HG03342 (cell line): Measurements from ENCODE around the gene ABL2.
"Not testable (repeated sequence)": the region's sequence is repeated elsewhere in the genome, so short reads cannot be mapped to it uniquely, and the experiment has no call there.

Experiments
- ATAC-seq: cut with Tn5 transposase; IDR thresholded peaks from one replicate; pipeline ENCODE4 v1.9.1; 2021; ENCODE audit warnings: mild to moderate bottlenecking, moderate library complexity; ENCODE audit not compliant: unreplicated experiment

The ABL2 gene

GRCh38 chr1:179229214-179230140 is at the start of gene ABL2:
TSS of gene ABL2 (minus strand) at chr1:179229677. CDS start at chr1:179229397, 280 bp downstream.
- peak; percentile 55 for ATAC-seq

DNA sequence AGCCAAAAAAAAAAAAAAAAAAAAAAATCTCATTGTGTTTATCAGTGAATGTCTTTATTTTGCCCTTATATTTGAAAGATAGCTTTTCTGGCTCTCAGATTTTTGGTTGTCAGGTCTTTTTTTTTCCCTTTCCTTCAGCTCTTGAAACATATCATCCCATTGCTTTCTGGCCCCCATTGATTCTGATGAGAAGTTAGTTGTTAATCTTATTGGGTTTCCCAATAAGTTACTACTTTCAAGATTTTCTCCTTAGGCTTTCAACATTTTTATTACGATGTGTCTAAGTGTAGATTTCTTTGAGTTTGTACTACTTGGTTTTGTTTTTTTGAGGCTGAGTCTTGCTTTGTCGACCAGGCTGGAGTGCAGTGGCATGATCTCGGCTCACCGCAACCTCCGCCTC is 49.4 kb upstream of the ABL2 start:
- no peak for ATAC-seq

DNA sequence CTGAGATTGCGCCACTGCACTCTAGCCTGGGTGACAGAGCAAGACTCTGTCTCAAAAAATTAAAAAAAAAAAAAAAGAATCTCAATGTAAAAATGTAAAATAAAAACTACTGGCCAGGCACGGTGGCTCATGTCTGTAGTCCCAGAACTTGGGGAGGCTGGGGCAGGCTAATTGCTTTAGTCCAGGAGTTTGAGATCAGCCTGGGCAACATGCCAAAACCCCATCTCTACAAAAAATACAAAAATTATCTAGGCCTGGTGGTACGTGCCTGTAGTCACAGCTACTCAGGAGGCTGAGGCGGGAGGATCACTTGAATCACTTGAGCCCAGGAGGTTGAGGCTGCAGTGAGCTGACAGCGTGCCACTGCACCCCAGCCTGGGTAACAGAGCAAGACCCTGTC is 44.9 kb upstream of the ABL2 start:
- not testable (repeated sequence) for ATAC-seq

DNA sequence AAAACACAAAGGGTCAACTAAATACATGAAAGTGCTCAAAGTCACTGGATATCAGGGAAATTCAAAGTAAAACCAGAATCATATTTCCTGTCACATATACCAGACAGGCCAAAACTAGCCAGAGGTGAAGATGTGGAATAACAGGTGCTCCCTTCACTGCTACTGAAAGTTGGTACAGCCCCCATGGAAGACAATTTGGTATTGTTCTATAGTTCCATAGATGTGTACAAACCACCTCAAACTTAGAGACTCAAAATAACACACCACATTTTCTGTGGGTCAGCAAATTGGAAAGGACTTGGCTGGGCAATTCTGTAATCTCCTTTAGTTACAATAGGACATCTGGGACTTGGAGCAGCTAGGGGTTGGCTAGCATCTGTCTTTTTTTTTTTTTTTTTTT is 39.6 kb upstream of the ABL2 start:
- ATAC-seq, result no peak

DNA sequence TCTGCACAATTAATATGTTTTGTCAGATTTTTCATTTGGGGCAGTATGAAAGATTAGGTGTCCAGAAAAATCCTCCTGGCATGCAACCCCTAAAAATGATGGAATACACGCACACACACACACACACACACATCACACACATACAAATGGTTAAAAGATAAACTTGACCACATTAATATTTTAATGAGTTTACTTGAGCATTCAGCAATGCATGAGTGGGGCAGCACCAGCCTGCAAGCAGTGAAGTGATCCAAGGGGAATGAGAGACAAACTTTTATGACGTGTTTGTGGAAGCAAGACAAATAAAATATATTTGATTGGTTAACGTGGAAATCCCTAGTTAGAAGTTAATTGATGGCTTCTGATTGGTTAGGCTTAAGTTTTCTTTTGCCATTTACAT is 35.0 kb upstream of the ABL2 start:
- ATAC-seq, result no peak

DNA sequence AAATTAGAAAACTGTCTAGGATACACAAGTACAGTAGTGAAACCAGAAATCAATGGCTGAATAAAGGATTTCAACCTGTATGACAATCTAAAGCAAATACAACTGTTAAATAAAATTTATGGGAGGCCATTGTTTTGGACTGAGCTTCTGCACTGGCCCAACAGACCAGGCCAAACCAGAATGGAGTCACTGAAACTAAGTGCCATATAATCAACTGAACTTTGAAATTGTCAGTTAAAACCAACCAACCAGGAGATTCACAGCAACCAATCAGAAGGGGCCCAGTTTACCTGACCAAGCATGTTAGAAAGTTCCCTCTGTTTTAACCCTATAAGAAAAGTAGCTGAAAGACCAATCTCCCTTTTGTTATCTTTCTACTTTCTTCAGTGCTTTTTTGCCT is 33.6 kb upstream of the ABL2 start:
- ATAC-seq, result no peak

- no peak for ATAC-seq
Observed at GRCh38 chr1:179262183-179262582, 32.7 kb upstream of the ABL2 start.

GRCh38 chr1:179253286-179253972 is 24.0 kb upstream of the ABL2 start:
- ATAC-seq, result no peak

- ATAC-seq, result no peak
Observed at GRCh38 chr1:179252606-179253005, 23.1 kb upstream of the ABL2 start.

- ATAC-seq, result no peak
Observed at GRCh38 chr1:179251675-179252074, 22.2 kb upstream of the ABL2 start.

- no peak for ATAC-seq
Observed at GRCh38 chr1:179247923-179248322, 18.4 kb upstream of the ABL2 start.

DNA sequence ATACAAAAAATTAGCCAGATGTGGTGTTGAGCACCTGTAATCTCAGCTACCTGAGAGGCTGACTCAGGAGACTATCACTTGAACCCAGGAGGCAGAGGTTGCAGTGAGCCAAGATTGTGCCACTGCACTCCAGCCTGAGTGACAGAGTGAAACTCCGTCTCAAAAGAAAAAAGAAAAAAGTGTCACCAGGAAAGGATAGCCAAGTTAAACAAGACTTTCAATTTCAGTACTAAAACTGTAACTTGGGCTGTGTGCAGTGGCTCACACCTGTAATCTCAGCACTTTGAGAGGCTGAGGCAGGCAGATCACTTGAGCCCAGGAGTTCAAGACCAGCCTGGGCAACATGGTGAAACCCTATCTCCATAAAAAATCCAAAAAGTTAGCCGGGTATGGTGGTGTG is 15.9 kb upstream of the ABL2 start:
- ATAC-seq, result not testable (repeated sequence)

DNA sequence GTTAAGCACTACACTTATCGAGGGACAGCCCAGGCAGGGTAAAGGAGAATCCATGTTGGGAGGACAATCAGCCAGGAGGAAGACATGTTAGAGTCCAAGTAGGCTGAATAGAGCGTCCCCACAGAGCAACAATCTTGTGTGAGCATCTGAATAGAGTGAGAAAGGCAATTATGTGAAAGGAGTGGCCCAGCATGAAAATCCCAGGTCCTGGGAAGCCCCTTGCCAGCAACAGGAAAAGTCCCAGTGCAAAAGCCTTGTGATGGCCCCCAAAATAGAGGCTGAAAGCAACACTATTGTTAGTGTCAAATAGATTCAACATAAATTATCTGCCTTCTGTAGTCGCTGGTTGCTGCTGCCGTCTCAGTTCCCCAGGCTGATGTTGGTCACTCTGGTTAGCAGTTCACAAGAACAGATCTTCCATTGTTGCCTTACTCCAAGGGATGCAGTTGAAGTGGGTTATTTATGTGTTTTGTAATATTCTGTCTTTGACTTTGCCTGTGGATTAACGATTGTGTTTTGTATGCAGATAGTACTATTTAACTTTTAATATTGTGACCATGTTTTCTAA is 12.1 kb upstream of the ABL2 start:
- no peak for ATAC-seq

GRCh38 chr1:179237222-179237621 is 7.7 kb upstream of the ABL2 start:
- ATAC-seq, result no peak

DNA sequence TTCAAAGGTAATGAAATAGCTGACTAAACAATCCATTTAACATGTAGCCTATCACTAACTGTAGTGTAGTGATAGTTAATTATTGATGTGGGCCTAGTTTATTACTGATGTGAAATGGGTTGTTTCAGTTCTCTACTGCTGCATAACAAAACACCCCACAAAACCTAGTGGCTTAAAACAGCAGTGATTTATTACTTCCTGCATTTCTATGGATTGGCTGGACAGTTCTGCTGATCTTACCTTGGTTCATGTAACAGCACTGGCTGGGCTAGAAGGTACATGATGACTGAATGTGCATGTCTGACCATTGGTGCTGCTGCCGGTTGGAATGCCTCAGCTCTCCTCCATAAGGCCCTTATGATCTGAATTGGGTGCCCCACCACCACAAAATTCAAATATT is 5.4 kb upstream of the ABL2 start:
- ATAC-seq, result no peak

- no peak for ATAC-seq
Observed at GRCh38 chr1:179231923-179232322, 2.4 kb upstream of the ABL2 start.

DNA sequence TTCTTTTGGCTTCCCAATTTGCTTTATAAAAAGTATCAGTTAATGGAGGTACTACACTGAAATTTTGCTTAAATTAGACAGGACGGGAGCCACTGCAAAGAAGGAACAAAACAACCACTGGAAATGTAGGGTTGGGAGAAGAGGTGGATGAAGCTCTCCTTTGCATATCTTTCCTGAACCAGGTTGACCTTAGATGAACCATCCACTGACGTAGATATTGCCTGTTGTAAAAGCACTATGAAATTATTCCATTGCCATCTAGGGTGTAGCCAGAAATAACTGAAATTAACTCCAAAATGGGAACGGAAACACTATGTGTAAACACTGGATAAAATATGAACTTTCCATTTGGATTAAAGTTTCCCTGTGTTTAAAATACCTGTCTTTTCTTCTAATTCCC is 1.2 kb upstream of the ABL2 start:
- no peak for ATAC-seq

DNA sequence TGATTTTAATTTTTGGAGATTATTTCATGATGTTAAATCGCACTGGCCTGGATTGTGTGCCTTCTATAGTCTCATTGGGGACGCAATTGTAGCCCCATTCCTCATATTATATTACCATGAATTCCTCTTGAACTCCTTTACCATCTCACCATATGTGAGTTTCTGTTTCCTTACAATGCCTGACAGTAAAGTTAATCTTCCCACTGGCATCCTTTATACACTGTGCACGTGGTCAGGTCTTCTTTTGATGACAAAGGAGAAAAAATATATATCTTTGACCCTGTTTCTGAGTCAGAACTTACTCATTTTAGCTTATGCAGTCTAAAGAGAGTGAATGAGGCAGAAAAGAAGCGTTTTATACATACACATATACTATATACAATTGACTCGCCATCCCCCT is 774 bp upstream of the ABL2 start:
- no peak for ATAC-seq

DNA sequence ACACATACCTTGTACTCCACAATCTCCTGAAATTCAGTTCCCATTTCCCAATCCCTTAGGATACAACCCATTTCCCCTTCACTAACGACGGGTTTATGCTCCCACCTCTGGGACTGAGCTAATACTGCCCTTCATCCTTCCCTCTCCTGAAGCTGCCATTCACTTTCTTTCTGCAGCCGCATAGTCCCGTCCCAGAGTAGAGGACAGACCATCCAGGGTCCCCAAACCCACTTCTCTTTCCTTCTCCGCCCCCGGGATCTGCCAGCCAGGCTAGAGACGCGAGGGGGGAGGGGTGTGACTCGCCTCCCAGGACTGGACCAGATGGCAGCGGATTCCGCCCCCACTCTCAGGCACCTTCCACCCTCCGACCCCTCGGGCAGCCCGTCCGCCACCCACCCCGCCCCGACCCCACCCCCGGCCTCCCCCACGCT is 679 bp downstream of the ABL2 start:
- ATAC-seq, result no peak

- no peak for ATAC-seq
Observed at GRCh38 chr1:179226738-179227137, 2.7 kb downstream of the ABL2 start.

GRCh38 chr1:179224466-179224865 is 5.0 kb downstream of the ABL2 start:
- not testable (repeated sequence) for ATAC-seq

DNA sequence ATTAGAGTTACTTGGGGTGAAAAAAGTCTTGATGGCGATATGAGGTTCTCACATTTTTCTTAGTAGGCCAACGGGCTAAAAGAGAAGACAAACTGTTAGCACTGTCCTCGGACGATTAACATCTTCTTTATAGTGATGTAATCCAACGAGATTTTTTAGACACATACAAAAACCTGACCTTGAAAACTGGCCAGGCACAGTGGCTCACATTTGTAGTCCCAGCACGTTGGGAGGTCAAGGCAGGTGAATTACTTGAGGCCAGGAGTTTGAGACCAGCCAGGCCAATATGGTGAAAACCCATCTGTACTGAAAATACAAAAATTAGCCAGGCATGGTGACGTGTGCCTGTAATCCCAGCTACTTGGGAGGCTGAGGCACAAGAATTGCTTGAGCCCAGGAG is 8.4 kb downstream of the ABL2 start:
- ATAC-seq, result not testable (repeated sequence)
